ENCODE results near the gene BRICD5. TPM values are rescaled to one million over a fixed set of nuclear protein-coding genes. Genes with fewer than 3 reads are reported as not detected.

BRICD5 gene
- total RNA-seq, 1 donor from 2014 or later: 30.2 TPM

DNA sequence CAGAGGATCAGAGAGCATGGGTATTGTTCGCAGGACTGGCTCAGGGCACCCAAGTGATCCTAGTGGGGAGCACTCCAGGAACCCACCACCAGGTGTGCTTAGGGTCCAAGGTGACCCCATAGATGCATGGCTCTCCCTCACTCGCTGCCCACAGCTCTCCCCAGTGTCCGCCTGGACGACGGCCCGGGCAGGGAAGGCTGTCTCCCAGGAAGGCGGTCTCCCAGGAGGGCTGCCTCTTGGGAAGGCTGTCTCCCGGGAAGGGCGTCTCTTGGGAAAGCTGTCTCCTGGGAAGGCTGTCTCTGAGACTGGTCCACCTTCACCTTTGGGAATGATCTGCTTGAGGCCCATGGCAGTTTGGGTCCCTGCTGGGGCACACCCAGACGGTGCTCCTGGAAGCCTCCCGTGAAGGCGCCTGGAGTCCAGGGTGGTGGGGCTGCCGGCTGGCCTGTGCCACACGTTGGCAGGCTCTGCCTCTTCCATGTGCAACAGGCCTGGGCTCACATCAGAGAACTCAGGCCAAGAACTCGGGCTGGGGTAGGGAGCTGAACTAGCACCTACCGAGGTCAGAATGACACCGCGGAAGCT lies 35.7 kb upstream of the BRICD5 start:
- no peak for DNase-seq
- Mint-ChIP-seq H3K4me1 (ENCODE audit: low read depth, unreplicated experiment) (no peaks in the 10 kb centered on the region), H3K4me3 (ENCODE audit: unreplicated experiment) (no peak overlapping the region), H3K36me3 (ENCODE audit: unreplicated experiment) (no peaks in the 10 kb centered on the region), H3K27ac (ENCODE audit: unreplicated experiment) (no peak overlapping the region), H3K9me3 (ENCODE audit: unreplicated experiment) (peaks cover 5% of the 10 kb centered on the region), H3K27me3 (ENCODE audit: unreplicated experiment) (no peaks in the 10 kb centered on the region)
- TF ChIP-seq CTCF (IDR thresholded peaks at IDR 0.05; ENCODE audit: partially characterized antibody, unreplicated experiment): no peak

GRCh38 chr16:2244926-2245795 lies 34.5 kb upstream of the BRICD5 start:
- no peak for TF ChIP-seq CTCF (IDR thresholded peaks at IDR 0.05; ENCODE audit: partially characterized antibody, unreplicated experiment)
- no peak for DNase-seq
- no peaks in the 10 kb centered on the region for H3K27me3 Mint-ChIP-seq (ENCODE audit: unreplicated experiment)
- H3K36me3 Mint-ChIP-seq (ENCODE audit: unreplicated experiment): no peaks in the 10 kb centered on the region
- H3K27ac Mint-ChIP-seq (ENCODE audit: unreplicated experiment): no peak overlapping the region
- H3K4me3 Mint-ChIP-seq (ENCODE audit: unreplicated experiment): no peak overlapping the region
- no peaks in the 10 kb centered on the region for H3K4me1 Mint-ChIP-seq (ENCODE audit: low read depth, unreplicated experiment)
- H3K9me3 Mint-ChIP-seq (ENCODE audit: unreplicated experiment): peaks cover 5% of the 10 kb centered on the region

DNA sequence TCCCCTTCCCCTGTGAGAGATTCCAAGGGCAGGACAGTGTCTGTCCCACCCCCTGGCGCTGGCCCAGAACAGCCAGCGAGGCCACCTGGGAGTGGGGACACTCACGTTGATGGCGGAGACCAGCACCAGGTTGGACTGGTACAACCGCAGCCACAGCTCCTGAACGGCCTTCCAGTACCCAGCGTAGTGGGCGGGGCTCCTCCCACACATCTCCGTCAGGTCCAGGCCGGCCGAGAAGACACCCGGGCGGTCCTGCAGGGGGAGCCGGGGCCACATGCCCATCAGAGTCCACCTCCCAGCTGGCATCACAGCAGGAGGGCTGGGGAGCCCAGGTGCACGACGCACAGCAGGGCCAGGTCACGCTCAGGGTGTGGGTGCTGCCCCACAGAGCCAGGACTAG lies 33.6 kb upstream of the BRICD5 start:
- no peak overlapping the region for H3K27ac Mint-ChIP-seq (ENCODE audit: unreplicated experiment)
- no peaks in the 10 kb centered on the region for H3K4me1 Mint-ChIP-seq (ENCODE audit: low read depth, unreplicated experiment)
- H3K9me3 Mint-ChIP-seq (ENCODE audit: unreplicated experiment): peaks cover 5% of the 10 kb centered on the region
- DNase-seq: no peak
- no peak for TF ChIP-seq CTCF (IDR thresholded peaks at IDR 0.05; ENCODE audit: partially characterized antibody, unreplicated experiment)
- H3K36me3 Mint-ChIP-seq (ENCODE audit: unreplicated experiment): no peaks in the 10 kb centered on the region
- H3K4me3 Mint-ChIP-seq (ENCODE audit: unreplicated experiment): no peak overlapping the region
- H3K27me3 Mint-ChIP-seq (ENCODE audit: unreplicated experiment): no peaks in the 10 kb centered on the region

DNA sequence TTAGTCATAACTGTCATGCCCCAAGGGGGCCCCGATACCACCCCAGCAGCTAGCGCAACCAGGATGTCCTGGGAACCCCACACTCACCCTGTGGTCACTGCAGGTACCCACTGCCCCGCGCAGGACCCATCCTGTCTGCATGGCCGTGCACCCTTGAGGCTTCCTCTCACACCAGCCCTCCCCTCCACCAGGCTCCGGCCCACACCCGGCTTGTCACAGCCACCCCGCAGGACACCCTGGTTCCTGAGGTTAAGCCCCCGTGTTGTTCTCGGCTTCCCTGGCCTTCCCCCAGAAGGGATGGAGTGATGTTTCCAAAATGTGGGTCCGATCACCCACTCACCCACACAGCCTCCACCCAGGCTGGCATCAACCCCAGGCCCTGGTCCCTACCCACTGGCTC lies 33.1 kb upstream of the BRICD5 start:
- H3K27me3 Mint-ChIP-seq (ENCODE audit: unreplicated experiment): no peaks in the 10 kb centered on the region
- no peak overlapping the region for H3K4me3 Mint-ChIP-seq (ENCODE audit: unreplicated experiment)
- peaks cover 5% of the 10 kb centered on the region for H3K9me3 Mint-ChIP-seq (ENCODE audit: unreplicated experiment)
- no peaks in the 10 kb centered on the region for H3K4me1 Mint-ChIP-seq (ENCODE audit: low read depth, unreplicated experiment)
- no peaks in the 10 kb centered on the region for H3K36me3 Mint-ChIP-seq (ENCODE audit: unreplicated experiment)
- H3K27ac Mint-ChIP-seq (ENCODE audit: unreplicated experiment): no peak overlapping the region
- TF ChIP-seq CTCF (IDR thresholded peaks at IDR 0.05; ENCODE audit: partially characterized antibody, unreplicated experiment): no peak
- no peak for DNase-seq

DNA sequence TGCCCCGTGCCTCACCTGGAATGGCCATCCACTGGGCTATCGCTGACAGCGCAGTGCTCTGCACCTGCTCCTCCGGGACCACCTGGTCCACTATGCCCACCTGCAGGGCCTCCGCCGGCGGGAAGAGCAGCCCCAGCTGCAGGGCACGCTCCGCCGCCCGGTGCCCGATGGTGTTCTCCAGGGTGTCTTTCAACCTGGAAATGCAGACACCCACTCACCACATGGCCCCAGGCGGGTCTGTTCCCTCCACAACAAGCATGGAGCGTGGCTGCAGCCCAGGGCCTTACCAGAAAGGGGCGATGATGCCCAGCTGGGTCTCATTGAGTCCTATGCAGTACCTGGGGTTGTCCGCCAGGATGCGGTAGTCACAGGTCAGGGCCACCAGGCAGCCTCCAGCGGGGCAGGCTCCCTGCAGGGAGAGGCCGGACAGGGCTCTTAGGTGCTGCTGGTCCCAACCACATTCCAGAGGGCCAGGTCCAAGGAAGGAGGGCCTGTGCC lies 32.4 kb upstream of the BRICD5 start:
- Mint-ChIP-seq H3K4me3 (ENCODE audit: unreplicated experiment) (no peak overlapping the region), H3K4me1 (ENCODE audit: low read depth, unreplicated experiment) (no peaks in the 10 kb centered on the region), H3K27me3 (ENCODE audit: unreplicated experiment) (no peaks in the 10 kb centered on the region), H3K9me3 (ENCODE audit: unreplicated experiment) (peaks cover 5% of the 10 kb centered on the region), H3K36me3 (ENCODE audit: unreplicated experiment) (no peaks in the 10 kb centered on the region), H3K27ac (ENCODE audit: unreplicated experiment) (no peak overlapping the region)
- peak; percentile 18 for TF ChIP-seq CTCF (IDR thresholded peaks at IDR 0.05; ENCODE audit: partially characterized antibody, unreplicated experiment)
- DNase-seq: no peak

Data from glutamatergic neuron (in vitro differentiated cells).